Measurements from ENCODE around the gene NLGN1. TPM values are rescaled to one million over a fixed set of nuclear protein-coding genes. Genes with fewer than 3 reads are reported as not detected.

Gene NLGN1
- total RNA-seq, 1 experiment from 2014 or later = not detected

- BruUV-seq (replicated peaks) = no TSS peak
- H3K4me1 Mint-ChIP-seq (ENCODE audit: insufficient read depth, unreplicated experiment) = no peaks in the 10 kb centered on the region
- ChIA-PET POLR2A (no interaction called here), CTCF (interaction anchor here (0.9 to 1.5 kb wide), 2 partner anchors 13 to 14 kb away, joined by 3 read pairs; no protein-coding TSS in a partner anchor)
- H3K27ac Mint-ChIP-seq (ENCODE audit: low read depth, unreplicated experiment) = no peak overlapping the region
- no peak for DNase-seq (ENCODE audit: unreplicated experiment)
- no peaks in the 10 kb centered on the region for H3K36me3 Mint-ChIP-seq (ENCODE audit: insufficient read depth, unreplicated experiment)
- H3K9me3 Mint-ChIP-seq (ENCODE audit: unreplicated experiment) = no peaks in the 10 kb centered on the region
- intact Hi-C loops (cut with micrococcal nuclease) = no loop called here
- no peak overlapping the region for H3K4me3 Mint-ChIP-seq (ENCODE audit: unreplicated experiment)
- TF ChIP-seq CTCF (IDR thresholded peaks at IDR 0.05; ENCODE audit: unreplicated experiment) = no peak
- no peaks in the 10 kb centered on the region for H3K27me3 Mint-ChIP-seq (ENCODE audit: insufficient read depth, unreplicated experiment)
Measured at GRCh38 chr3:174147798-174148197, 750.3 kb downstream of the NLGN1 start.

DNA sequence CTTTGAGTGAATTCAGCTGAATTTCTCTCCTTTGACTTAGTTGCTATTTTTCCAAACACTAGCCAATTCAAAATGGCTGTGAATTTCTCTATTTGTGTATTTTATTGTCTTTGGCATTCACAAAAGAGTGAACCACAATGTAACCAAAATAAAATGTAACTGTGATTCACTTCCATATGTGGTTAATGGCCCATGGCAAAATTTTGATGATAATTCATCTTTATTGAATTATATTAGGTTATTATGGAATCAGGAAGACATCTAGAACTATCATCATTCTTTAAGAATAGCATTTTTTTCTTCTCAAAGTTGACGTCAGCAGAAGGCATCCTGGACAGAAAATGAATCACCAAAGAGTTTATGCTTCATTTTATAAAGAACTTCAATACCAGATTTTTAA, 756.3 kb downstream of the NLGN1 start:
- Mint-ChIP-seq H3K4me1 (ENCODE audit: insufficient read depth, unreplicated experiment) (no peaks in the 10 kb centered on the region), H3K36me3 (ENCODE audit: insufficient read depth, unreplicated experiment) (no peaks in the 10 kb centered on the region), H3K27ac (ENCODE audit: low read depth, unreplicated experiment) (no peak overlapping the region), H3K27me3 (ENCODE audit: insufficient read depth, unreplicated experiment) (no peaks in the 10 kb centered on the region), H3K9me3 (ENCODE audit: unreplicated experiment) (no peaks in the 10 kb centered on the region), H3K4me3 (ENCODE audit: unreplicated experiment) (no peak overlapping the region)
- BruUV-seq (replicated peaks) = no TSS peak
- CTCF ChIA-PET = no interaction called here
- POLR2A ChIA-PET = no interaction called here
- DNase-seq (ENCODE audit: unreplicated experiment) = no peak
- intact Hi-C loops (cut with micrococcal nuclease) = no loop called here
- no peak for TF ChIP-seq CTCF (IDR thresholded peaks at IDR 0.05; ENCODE audit: unreplicated experiment)

- no peak for DNase-seq (ENCODE audit: unreplicated experiment)
- Mint-ChIP-seq H3K36me3 (ENCODE audit: insufficient read depth, unreplicated experiment) (no peaks in the 10 kb centered on the region), H3K27me3 (ENCODE audit: insufficient read depth, unreplicated experiment) (no peaks in the 10 kb centered on the region), H3K4me3 (ENCODE audit: unreplicated experiment) (no peak overlapping the region), H3K27ac (ENCODE audit: low read depth, unreplicated experiment) (no peak overlapping the region), H3K4me1 (ENCODE audit: insufficient read depth, unreplicated experiment) (no peaks in the 10 kb centered on the region), H3K9me3 (ENCODE audit: unreplicated experiment) (no peaks in the 10 kb centered on the region)
- intact Hi-C loops (cut with micrococcal nuclease) = no loop called here
- ChIA-PET CTCF (no interaction called here), POLR2A (no interaction called here)
- no TSS peak for BruUV-seq (replicated peaks)
- no peak for TF ChIP-seq CTCF (IDR thresholded peaks at IDR 0.05; ENCODE audit: unreplicated experiment)
Measured at GRCh38 chr3:174156200-174156599, 758.7 kb downstream of the NLGN1 start.

GRCh38 chr3:174158674-174159073, 761.1 kb downstream of the NLGN1 start:
- no peaks in the 10 kb centered on the region for H3K4me1 Mint-ChIP-seq (ENCODE audit: insufficient read depth, unreplicated experiment)
- H3K27ac Mint-ChIP-seq (ENCODE audit: low read depth, unreplicated experiment) = no peak overlapping the region
- no peaks in the 10 kb centered on the region for H3K27me3 Mint-ChIP-seq (ENCODE audit: insufficient read depth, unreplicated experiment)
- DNase-seq (ENCODE audit: unreplicated experiment) = no peak
- intact Hi-C loops (cut with micrococcal nuclease) = no loop called here
- BruUV-seq (replicated peaks) = no TSS peak
- no peaks in the 10 kb centered on the region for H3K9me3 Mint-ChIP-seq (ENCODE audit: unreplicated experiment)
- CTCF ChIA-PET = no interaction called here
- H3K36me3 Mint-ChIP-seq (ENCODE audit: insufficient read depth, unreplicated experiment) = no peaks in the 10 kb centered on the region
- no peak overlapping the region for H3K4me3 Mint-ChIP-seq (ENCODE audit: unreplicated experiment)
- POLR2A ChIA-PET = no interaction called here
- TF ChIP-seq CTCF (IDR thresholded peaks at IDR 0.05; ENCODE audit: unreplicated experiment) = no peak

Measured in MCF 10A (cell line).